WTC11 (cell line): ENCODE data around the gene RSU1. TPM values are rescaled to one million over a fixed set of nuclear protein-coding genes. Genes with fewer than 3 reads are reported as not detected.

ENCODE experiments used
- ATAC-seq: fragments of 200-7000 bp; cut with Tn5 transposase; 2 replicates; pipeline ENCODE4 v1.10.0; 2021; ENCODE audit warnings: mild to moderate bottlenecking, moderate library complexity
- CTCF ChIA-PET: fragments of 300-600 bp; sonication (Branson Sonifier 250); formaldehyde crosslinking; loops from one replicate; lab custom pipeline; 2021; ENCODE audit warnings: antibody characterized with exemption; lab: Charles Lee
- POLR2A ChIA-PET: fragments of 350-600 bp; sonication (Branson Sonifier 250); formaldehyde crosslinking; loops from one replicate; lab custom pipeline; 2021; ENCODE audit warnings: antibody characterized with exemption; lab: Charles Lee
- DNase-seq: peaks from one replicate; pipeline ENCODE4 v3.0.0; 2021; ENCODE audit warnings: low spot score
- H3K27ac Mint-ChIP-seq: 2 replicates; pipeline ENCODE4 v1.8.0; 2021; ENCODE audit warnings: mixed read lengths
- H3K27me3 Mint-ChIP-seq: 2 replicates; pipeline ENCODE4 v1.8.0; 2021; ENCODE audit warnings: low read depth, mild to moderate bottlenecking, moderate library complexity, mixed read lengths
- H3K36me3 Mint-ChIP-seq: 2 replicates; pipeline ENCODE4 v1.8.0; 2021; ENCODE audit warnings: mixed read lengths
- H3K4me1 Mint-ChIP-seq: 2 replicates; pipeline ENCODE4 v1.8.0; 2022; ENCODE audit warnings: mixed read lengths
- H3K4me3 Mint-ChIP-seq: 2 replicates; pipeline ENCODE4 v1.8.0; 2021; ENCODE audit warnings: mild to moderate bottlenecking, moderate library complexity, mixed read lengths
- H3K9me3 Mint-ChIP-seq: 2 replicates; pipeline ENCODE4 v1.8.0; 2021; ENCODE audit warnings: mixed read lengths
- ATF2 ChIP-seq: sonication (generic); formaldehyde crosslinking; IDR thresholded peaks from 2 replicates; pipeline ENCODE4 v1.8.1; 2022; ENCODE audit warnings: low read depth, missing genetic modification reagents, borderline replicate concordance
- CREB1 ChIP-seq: sonication (generic); formaldehyde crosslinking; IDR thresholded peaks from 2 replicates; pipeline ENCODE4 v1.8.0; 2023; ENCODE audit warnings: mild to moderate bottlenecking, missing genetic modification reagents
- HMGA2 ChIP-seq: fragments of 250-450 bp; sonication (Bioruptor Pico); IDR thresholded peaks from 2 replicates; pipeline ENCODE4 v1.4.0; 2021; ENCODE audit warnings: mild to moderate bottlenecking, moderate library complexity
- RORB ChIP-seq: fragments of 250-450 bp; sonication (Bioruptor Pico); IDR thresholded peaks from 2 replicates; pipeline ENCODE4 v1.9.0; 2021; ENCODE audit warnings: mild to moderate bottlenecking
- SP1 ChIP-seq: sonication (generic); formaldehyde crosslinking; conservative IDR thresholded peaks from 2 replicates; pipeline ENCODE4 v1.8.1; 2022; ENCODE audit warnings: missing genetic modification reagents
- ZNF232 ChIP-seq: sonication (generic); formaldehyde crosslinking; IDR thresholded peaks from 2 replicates; pipeline ENCODE4 v1.8.0; 2022; ENCODE audit warnings: mild to moderate bottlenecking, missing genetic modification reagents
- ZNF317 ChIP-seq: sonication (generic); formaldehyde crosslinking; IDR thresholded peaks from 2 replicates; pipeline ENCODE4 v1.8.1; 2023; ENCODE audit warnings: low read depth, mild to moderate bottlenecking, moderate library complexity, missing genetic modification reagents, borderline replicate concordance
- ZNF512 ChIP-seq: sonication (generic); formaldehyde crosslinking; IDR thresholded peaks from 2 replicates; pipeline ENCODE4 v1.8.1; 2022; ENCODE audit warnings: missing genetic modification reagents, borderline replicate concordance
- total RNA-seq: library from RNA; stranded (reverse); gene quantifications from 3 replicates; pipeline ENCODE4 v1.2.3, GENCODE V29; 2021
- TF ChIP-seq, protein P1 (sequence below): sonication (generic); formaldehyde crosslinking; IDR thresholded peaks from 2 replicates; pipeline ENCODE4 v1.8.1; 2023; ENCODE audit warnings: mild to moderate bottlenecking, missing genetic modification reagents, borderline replicate concordance
- TF ChIP-seq, protein P2 (sequence below): fragments of 250-450 bp; sonication (Bioruptor Pico); IDR thresholded peaks from 2 replicates; pipeline ENCODE4 v1.9.0; 2021; ENCODE audit warnings: moderate library complexity, mild to moderate bottlenecking, inconsistent platforms, borderline replicate concordance
- TF ChIP-seq, protein P3 (sequence below): sonication (generic); formaldehyde crosslinking; IDR thresholded peaks from 2 replicates; pipeline ENCODE4 v1.8.0; 2022; ENCODE audit warnings: missing genetic modification reagents
- TF ChIP-seq, protein P4 (sequence below): sonication (generic); formaldehyde crosslinking; conservative IDR thresholded peaks from 2 replicates; pipeline ENCODE4 v1.8.1; 2022; ENCODE audit warnings: mild to moderate bottlenecking, missing genetic modification reagents
- TF ChIP-seq, protein P5 (sequence below): sonication (generic); formaldehyde crosslinking; IDR thresholded peaks from 2 replicates; pipeline ENCODE4 v1.8.1; 2023; ENCODE audit warnings: mild to moderate bottlenecking, missing genetic modification reagents, moderate library complexity

Gene RSU1
- total RNA-seq, 1 experiment from 2014 or later, result 46.4 TPM

DNA sequence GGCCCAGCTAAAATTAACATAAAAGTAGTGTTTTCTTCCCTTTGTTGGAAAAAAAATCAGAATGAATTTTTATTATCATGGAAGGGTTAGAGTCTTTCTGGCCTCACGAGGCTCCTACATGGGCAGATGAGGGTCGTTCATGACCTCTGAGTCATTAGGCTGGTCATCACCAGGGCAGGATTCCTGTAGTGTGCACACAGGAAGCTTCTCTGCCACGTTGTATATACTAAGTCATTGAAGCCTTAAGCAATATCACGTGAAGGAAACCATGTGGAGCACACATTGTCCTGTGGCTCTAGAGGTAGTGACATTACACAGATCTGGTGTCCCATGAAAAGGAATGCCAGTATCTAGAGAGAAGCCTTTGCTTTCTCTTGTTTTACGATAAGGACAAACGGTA is 210.8 kb downstream of the RSU1 start:
- Mint-ChIP-seq H3K4me3 (no peak overlapping the region), H3K36me3 (no peaks in the 10 kb centered on the region), H3K9me3 (no peaks in the 10 kb centered on the region), H3K27me3 (no peaks in the 10 kb centered on the region; the same call in 1 of the 2 replicates), H3K27ac (no peak overlapping the region), H3K4me1 (no peaks in the 10 kb centered on the region)
- no peak for TF ChIP-seq ZNF512 (CRISPR knock-in tag)
- TF ChIP-seq, protein P1, sequence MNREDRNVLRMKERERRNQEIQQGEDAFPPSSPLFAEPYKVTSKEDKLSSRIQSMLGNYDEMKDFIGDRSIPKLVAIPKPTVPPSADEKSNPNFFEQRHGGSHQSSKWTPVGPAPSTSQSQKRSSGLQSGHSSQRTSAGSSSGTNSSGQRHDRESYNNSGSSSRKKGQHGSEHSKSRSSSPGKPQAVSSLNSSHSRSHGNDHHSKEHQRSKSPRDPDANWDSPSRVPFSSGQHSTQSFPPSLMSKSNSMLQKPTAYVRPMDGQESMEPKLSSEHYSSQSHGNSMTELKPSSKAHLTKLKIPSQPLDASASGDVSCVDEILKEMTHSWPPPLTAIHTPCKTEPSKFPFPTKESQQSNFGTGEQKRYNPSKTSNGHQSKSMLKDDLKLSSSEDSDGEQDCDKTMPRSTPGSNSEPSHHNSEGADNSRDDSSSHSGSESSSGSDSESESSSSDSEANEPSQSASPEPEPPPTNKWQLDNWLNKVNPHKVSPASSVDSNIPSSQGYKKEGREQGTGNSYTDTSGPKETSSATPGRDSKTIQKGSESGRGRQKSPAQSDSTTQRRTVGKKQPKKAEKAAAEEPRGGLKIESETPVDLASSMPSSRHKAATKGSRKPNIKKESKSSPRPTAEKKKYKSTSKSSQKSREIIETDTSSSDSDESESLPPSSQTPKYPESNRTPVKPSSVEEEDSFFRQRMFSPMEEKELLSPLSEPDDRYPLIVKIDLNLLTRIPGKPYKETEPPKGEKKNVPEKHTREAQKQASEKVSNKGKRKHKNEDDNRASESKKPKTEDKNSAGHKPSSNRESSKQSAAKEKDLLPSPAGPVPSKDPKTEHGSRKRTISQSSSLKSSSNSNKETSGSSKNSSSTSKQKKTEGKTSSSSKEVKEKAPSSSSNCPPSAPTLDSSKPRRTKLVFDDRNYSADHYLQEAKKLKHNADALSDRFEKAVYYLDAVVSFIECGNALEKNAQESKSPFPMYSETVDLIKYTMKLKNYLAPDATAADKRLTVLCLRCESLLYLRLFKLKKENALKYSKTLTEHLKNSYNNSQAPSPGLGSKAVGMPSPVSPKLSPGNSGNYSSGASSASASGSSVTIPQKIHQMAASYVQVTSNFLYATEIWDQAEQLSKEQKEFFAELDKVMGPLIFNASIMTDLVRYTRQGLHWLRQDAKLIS, result no peak
- no peak for TF ChIP-seq ZNF317 (CRISPR knock-in tag)
- TF ChIP-seq, protein P2, sequence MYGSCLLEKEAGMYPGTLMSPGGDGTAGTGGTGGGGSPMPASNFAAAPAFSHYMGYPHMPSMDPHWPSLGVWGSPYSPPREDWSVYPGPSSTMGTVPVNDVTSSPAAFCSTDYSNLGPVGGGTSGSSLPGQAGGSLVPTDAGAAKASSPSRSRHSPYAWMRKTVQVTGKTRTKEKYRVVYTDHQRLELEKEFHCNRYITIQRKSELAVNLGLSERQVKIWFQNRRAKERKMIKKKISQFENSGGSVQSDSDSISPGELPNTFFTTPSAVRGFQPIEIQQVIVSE (CRISPR knock-in tag), result no peak
- no peak for TF ChIP-seq ATF2 (CRISPR knock-in tag)
- TF ChIP-seq SP1 (CRISPR knock-in tag), result no peak
- no peak for TF ChIP-seq ZNF232 (CRISPR knock-in tag)
- TF ChIP-seq RORB, result no peak
- TF ChIP-seq, protein P3, sequence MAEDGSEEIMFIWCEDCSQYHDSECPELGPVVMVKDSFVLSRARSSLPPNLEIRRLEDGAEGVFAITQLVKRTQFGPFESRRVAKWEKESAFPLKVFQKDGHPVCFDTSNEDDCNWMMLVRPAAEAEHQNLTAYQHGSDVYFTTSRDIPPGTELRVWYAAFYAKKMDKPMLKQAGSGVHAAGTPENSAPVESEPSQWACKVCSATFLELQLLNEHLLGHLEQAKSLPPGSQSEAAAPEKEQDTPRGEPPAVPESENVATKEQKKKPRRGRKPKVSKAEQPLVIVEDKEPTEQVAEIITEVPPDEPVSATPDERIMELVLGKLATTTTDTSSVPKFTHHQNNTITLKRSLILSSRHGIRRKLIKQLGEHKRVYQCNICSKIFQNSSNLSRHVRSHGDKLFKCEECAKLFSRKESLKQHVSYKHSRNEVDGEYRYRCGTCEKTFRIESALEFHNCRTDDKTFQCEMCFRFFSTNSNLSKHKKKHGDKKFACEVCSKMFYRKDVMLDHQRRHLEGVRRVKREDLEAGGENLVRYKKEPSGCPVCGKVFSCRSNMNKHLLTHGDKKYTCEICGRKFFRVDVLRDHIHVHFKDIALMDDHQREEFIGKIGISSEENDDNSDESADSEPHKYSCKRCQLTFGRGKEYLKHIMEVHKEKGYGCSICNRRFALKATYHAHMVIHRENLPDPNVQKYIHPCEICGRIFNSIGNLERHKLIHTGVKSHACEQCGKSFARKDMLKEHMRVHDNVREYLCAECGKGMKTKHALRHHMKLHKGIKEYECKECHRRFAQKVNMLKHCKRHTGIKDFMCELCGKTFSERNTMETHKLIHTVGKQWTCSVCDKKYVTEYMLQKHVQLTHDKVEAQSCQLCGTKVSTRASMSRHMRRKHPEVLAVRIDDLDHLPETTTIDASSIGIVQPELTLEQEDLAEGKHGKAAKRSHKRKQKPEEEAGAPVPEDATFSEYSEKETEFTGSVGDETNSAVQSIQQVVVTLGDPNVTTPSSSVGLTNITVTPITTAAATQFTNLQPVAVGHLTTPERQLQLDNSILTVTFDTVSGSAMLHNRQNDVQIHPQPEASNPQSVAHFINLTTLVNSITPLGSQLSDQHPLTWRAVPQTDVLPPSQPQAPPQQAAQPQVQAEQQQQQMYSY (CRISPR knock-in tag), result no peak
- CTCF ChIA-PET, result no interaction called here
- no peak for ATAC-seq
- no peak for DNase-seq
- POLR2A ChIA-PET, result no interaction called here

GRCh38 chr10:16603308-16603707 is 213.9 kb downstream of the RSU1 start:
- no peaks in the 10 kb centered on the region for H3K4me1 Mint-ChIP-seq
- no peak for ATAC-seq
- no peaks in the 10 kb centered on the region for H3K36me3 Mint-ChIP-seq
- TF ChIP-seq RORB (no peak), HMGA2 (CRISPR knock-in tag) (no peak), CREB1 (CRISPR knock-in tag) (no peak), ZNF232 (CRISPR knock-in tag) (no peak)
- TF ChIP-seq, protein P4, sequence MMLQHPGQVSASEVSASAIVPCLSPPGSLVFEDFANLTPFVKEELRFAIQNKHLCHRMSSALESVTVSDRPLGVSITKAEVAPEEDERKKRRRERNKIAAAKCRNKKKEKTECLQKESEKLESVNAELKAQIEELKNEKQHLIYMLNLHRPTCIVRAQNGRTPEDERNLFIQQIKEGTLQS (CRISPR knock-in tag), result no peak
- TF ChIP-seq, protein P5, sequence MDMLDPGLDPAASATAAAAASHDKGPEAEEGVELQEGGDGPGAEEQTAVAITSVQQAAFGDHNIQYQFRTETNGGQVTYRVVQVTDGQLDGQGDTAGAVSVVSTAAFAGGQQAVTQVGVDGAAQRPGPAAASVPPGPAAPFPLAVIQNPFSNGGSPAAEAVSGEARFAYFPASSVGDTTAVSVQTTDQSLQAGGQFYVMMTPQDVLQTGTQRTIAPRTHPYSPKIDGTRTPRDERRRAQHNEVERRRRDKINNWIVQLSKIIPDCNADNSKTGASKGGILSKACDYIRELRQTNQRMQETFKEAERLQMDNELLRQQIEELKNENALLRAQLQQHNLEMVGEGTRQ (CRISPR knock-in tag), result no peak
- TF ChIP-seq, all 79 proteins: peak for 0
- no peaks in the 10 kb centered on the region; the same call in 1 of the 2 replicates for H3K27me3 Mint-ChIP-seq
- no peak for DNase-seq
- CTCF ChIA-PET, result no interaction called here
- no peak overlapping the region for H3K27ac Mint-ChIP-seq
- H3K9me3 Mint-ChIP-seq, result no peaks in the 10 kb centered on the region
- no peak overlapping the region for H3K4me3 Mint-ChIP-seq
- POLR2A ChIA-PET, result no interaction called here
